Neural progenitor cell (in vitro differentiated cells): ENCODE results near the gene RASL10A.

ENCODE experiments used
- CTCF ChIP-seq: fragments of 200-600 bp; sonication (generic); IDR thresholded peaks from 2 replicates; pipeline ENCODE4 v1.5.1; 2017; ENCODE audit warnings: antibody characterized with exemption, mild to moderate bottlenecking
- EZH2 ChIP-seq: fragments of 200-600 bp; sonication (generic); IDR thresholded peaks from 2 replicates; pipeline ENCODE4 v1.6.1; 2017; ENCODE audit warnings: antibody characterized with exemption, mild to moderate bottlenecking, moderate library complexity

GRCh38 chr22:29335656-29336055 is 20.2 kb upstream of the RASL10A start:
- TF ChIP-seq CTCF (no peak), EZH2 (no peak)
